HG03575 (cell line): Measurements from ENCODE around the gene DUSP15.

Experiments used
- ATAC-seq: cut with Tn5 transposase; IDR thresholded peaks from one replicate; pipeline ENCODE4 v1.9.1; 2021; ENCODE audit not compliant: unreplicated experiment, insufficient number of reproducible peaks, low FRiP score; ENCODE audit errors: extremely low read depth

DUSP15 gene

DNA sequence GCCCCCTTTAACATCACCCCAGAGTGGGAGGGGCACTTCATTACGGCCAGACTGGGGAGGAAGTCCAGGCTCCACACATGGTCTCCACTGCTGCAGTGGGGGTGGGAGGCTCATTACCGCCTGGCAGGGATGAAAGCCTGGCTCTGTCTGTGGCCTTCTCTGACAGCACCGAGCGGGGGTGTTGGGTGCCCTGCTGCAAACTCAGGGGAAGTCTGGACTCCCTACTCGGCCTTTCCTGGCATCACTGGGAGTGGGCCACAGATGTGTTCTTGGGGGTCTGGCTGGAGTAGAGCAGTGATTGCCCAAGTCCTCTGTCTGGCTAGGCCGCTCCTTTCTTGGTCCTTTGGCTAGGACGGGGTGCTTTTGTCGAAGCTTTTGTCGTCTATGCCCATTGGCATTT is 27.2 kb upstream of the DUSP15 start:
- ATAC-seq, result no peak

DNA sequence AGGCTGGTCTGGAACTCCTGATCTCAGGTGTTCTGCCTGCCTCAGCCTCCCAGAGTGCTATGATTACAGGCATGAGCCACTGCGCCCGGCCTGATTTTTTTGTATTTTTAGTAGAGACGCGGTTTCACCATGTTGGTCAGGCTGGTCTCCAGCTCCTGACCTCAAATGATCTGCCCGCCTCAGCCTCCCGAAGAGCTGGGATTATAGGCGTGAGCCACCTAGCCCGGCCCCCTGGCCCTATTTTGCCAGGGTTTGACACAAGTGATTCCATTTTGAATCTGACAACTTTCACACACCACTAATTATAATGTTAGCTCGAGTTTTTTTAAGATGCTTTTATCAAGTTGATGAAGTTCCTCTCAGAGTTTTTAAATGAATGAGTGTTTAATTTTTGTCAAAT is 25.7 kb upstream of the DUSP15 start:
- ATAC-seq, result no peak

DNA sequence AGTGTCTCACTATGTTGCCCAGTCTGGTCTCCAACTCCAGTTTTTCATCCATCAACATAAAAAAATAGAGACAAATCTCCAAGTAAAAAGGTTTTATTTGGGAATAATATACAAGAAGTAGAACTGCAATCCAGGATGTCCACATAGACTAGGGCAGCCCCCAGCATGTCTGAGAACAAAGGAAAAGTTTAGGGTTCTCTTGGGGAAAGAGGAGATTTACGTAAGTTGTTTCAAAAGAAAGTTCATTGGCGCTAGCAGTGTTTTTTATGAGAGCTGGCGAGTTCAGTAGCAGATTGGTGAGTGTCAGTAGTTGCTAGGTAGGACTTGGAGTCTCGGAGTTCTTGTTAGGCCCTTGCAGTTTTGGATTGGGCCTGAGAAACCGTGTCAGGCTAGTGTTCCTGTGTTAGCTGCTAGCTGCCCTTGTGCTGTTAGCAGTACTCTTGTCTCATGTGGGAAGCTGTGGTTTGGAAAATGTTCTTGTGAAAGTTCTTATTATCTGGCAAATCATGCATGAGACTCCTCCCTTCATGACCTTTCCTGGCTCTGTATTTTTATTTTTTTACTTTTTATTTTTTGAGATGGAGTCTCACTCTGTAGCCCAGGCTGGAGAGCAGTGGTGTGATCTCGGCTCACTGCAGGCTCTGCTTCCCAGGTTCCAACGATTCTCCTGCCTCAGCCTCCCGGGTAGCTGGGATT is 24.8 kb upstream of the DUSP15 start:
- peak; percentile 84 for ATAC-seq

DNA sequence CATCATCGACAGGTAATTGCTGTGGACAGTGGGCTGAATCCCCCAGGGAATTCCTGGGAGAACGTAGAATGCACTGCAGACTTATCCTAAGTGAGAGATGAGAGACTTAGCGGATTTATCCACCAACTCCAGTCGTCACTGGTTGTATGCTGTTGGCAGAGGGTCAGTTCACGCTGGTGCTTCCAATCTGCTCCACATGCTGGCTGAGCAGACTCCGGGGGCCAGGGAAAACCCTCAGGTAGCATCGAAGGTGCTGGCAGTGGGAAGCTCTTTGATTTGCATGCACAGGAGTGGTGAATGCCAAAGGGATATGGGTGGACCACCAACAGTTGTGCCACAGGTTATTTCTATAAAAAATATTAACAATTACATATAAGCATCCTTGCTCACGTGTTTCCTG is 20.3 kb upstream of the DUSP15 start:
- no peak for ATAC-seq

DNA sequence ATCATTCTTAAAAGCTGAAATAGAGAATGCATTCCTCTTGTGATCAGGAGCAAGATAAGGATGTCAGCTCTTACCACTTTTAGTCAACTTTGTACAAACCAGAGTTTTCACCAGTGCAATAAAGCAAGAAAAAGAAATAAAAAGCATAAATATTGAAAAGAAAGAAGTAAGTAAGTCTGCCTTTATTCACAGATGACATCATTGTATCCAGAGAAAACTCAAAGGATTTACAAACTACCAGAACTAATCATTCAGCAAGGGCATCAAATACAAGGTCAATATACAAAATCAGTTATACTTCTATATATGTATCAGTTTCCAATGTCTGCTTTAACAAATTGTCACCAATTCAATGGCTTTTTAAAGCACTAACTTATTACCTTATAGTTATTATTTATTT is 13.5 kb upstream of the DUSP15 start:
- no peak for ATAC-seq

DNA sequence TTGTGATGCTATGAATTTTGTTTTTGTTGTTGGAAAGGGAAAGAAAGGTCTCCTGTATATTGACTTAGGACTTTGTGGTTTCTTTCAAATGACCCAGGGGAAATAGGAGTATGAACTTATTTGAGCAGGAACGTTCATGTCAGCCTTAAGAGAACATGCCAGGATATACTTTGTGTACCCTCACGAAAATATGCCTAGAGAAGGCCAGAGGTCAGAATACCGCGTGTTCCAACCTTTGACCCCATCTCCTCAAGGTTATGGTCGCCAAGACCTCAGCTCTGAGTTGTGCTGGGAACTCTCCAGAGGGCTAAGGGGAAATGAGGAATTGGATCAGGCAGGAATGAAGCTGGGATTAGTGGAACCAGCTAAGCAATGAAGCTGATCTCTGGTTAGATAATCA is 11.6 kb upstream of the DUSP15 start:
- no peak for ATAC-seq

DNA sequence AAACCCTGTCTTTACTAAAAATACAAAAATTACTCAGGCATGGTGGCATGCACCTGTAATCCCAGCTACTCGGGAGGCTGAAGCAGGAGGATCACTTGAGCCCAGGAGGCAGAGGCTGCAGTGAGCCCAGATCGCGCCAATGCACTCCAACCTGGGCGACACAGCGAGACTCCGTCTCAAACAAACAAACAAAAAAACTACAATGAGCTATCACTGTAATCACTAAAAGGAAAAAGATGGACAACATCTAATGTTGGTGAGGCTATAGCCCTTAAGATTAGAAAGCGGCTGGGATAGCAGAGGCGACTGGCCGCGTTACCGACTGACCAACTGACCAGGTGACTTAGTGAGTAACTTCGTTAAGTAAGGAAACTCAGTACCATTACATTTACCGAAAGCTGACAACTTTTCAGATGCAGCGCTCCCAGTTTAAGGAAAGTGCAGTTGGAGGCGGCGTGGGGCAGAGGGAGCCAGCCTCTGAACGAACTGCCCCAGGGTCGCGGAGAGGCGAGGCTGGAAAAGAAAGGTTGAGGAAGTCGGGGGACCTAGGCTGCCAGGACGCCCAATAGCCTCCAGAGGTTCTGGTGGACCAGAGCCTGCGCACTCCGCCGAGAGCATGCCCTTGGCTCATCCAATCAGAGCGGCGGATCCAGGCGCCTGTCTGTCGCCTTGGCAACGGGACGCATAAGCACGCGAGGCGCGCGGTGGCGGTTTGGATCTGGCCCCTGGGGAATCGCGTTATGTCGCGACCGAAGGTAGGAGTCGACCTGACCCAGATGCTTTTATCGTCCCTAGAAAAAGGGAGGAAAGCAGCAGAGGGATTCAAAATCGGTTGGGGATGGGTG is 9.0 kb upstream of the DUSP15 start:
- no peak for ATAC-seq

DNA sequence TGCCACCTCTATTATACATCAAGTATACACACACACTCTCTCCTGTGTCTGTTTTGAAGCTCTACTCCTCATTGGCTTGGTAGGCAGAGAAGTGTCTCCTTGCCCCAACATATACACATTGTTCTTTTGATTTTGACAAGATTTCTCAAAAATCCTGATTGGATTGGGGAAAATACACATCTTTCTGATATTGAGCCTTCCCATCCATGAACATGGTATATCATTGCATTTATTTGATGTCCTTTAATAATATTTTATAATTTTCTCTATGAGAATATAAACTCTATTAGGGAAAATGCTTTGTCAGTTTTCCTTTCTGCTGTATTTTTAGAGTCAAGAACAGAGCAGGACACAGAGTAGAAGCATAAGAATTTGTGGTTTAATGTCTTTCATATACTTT is 7.4 kb upstream of the DUSP15 start:
- no peak for ATAC-seq

DNA sequence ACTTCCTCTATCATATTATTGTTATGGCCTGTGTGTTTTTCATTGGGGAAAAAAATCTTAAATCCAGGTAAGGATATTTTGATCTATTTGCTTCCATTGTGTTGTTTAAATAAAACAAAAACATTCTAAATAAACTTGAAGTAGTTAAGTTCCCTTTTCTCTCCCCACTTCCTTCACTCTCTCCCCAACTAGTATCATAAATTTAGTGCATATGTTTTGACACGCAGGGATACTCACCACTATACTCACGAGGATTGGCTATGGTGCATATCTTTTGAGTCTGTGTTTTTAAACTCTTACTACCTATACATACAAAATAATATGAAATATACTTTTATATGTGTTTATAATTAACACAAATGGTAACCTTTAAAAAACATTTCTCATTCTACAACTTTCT is 5.3 kb upstream of the DUSP15 start:
- ATAC-seq, result no peak

DNA sequence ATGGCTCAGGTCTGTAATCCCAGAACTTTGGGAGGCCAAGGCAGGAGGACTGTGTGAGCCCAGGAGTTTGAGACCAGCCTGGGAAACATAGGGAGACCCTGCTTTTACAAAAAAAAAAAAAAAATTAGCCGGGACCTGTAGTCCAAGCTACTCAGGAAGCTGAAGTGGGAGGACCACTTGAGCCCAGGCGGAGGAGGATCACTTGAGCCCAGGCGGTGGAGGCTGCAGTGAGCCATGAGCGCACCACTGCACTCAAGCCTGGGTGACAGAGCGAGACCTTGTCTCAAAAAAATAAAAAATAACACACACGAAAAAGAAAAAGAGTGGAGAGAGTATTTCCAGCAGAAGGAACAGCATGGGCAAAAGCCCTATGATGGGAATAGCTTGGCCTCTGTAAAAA is 2.1 kb upstream of the DUSP15 start:
- no peak for ATAC-seq

DNA sequence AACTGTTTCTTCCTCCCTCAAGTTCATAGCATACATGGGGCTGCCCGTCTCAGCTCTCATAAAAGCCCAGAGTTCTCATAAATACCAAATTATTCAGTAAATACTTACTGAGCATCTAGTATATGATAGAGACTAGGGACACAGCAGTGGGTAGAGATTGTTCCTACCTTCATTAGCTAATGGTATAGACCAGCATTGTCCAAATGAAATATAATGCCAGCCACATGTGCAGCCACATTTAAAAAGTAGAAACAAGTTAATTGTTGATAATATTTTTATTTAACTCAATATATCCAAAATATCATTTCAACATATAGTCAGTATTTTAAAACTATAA is 1.3 kb upstream of the DUSP15 start:
- ATAC-seq, result no peak

DNA sequence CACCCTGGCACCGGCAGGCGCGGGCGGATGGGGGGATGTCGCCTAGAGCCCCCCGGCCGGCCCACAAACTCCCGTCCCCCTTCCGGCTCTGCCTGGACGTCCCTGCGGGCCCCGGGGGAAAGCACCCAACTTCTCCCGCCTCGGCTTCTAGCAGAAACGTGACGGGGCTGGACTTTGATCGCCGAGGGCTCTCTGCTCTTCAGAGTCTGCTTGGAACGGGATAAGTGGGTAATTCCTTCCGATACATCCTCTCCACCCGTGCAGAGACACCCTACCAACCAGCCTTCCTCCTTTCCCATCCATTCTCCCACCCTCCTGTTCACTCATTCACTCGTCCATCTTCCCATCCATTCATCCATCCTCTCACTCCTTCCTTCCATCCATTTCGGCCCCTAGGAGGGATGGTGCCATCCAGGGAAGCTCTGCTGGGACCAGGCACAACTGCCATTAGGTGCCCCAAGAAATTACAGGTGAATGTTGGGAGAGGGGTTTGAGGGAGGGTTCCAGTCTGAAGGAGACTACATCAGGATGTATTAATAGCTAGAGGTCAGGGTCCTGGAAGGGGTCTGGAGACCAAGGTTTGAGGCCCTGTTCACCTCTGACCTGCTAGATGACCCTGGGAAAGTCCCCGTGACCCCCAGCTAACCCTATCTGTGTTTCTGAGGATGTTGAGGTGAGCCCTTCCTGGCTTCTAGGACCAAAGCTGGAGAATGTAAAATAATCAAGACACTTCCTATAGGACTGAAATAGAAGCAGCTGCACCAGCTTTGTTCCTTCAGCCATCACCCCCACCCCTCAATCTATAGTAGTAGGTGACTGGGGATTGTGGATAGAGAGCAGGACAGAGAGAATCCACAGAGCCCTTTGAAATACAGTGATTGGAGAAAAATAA is 645 bp upstream of the DUSP15 start:
- ATAC-seq, result no peak

DNA sequence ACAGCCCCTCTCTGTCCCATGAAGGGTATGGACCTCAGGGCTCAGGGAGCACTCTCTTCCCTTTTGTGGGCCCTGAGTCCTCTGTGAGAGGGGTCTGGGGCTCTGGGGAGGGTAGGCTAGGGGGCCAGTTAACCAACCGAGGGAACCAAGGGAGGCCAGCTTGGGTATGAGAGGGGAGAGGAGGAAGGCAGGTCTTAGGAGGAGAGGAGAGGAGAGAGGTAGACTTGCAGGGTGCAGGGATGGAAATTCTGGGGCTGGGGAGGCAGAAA is 720 bp downstream of the DUSP15 start:
- ATAC-seq, result no peak

DNA sequence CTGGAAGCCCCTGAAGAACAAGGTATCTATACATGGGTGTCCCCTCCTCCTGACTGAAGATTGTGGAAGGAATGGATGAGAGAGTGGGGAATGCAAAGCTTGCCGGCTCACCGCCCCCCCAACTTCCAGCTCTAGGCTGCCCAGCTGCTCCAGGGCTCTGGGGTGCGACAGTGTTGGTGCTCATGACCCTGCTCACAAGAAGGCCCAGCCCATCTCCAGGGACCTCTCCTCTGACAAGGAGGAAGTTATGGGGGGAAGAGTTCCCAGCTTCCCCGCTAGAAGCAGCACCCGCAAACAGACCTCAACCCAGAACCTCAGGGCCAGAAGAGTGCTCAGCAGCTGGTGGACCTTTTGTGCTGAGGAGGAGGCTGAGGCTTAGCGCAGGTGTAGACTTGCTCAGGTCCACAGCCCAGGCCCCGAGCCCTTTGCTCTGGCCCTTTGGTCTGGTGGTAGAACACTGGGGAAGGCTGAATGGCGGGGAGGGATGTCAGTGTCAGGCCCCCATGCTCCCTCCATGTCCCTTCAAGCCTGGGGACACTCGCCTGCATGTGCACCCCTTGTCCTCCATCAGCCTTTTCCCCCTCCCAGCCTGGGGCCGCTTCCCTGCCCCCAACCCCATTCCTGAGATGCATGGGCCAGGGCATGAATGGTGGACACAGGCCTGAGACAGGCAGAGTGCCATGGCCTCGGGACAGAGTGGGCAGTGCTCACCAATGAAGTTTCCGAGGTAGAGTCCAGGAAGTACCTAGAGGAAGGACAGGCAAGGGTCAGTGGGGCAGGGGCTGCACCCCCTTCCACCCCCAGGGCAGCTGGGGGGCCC is 1.3 kb downstream of the DUSP15 start:
- no peak for ATAC-seq

DNA sequence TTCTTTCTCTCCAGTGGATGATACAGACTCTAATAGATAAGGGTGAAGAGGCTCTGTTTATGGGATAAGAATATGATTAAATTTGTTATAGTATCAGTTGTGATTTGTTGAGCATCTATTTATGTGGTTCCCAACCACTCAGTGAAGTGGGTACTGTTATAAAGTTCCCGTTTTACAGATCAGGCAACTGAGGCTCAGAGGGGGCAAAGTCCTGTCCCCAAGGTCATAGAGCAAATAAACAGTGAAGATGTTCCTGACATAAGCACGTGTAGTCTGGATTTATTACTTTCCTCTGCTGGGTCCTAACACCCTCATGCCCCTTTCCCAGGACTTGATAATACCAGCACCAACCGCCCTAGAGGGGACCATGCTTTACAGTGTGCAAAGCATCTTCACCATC is 4.1 kb downstream of the DUSP15 start:
- ATAC-seq, result no peak

DNA sequence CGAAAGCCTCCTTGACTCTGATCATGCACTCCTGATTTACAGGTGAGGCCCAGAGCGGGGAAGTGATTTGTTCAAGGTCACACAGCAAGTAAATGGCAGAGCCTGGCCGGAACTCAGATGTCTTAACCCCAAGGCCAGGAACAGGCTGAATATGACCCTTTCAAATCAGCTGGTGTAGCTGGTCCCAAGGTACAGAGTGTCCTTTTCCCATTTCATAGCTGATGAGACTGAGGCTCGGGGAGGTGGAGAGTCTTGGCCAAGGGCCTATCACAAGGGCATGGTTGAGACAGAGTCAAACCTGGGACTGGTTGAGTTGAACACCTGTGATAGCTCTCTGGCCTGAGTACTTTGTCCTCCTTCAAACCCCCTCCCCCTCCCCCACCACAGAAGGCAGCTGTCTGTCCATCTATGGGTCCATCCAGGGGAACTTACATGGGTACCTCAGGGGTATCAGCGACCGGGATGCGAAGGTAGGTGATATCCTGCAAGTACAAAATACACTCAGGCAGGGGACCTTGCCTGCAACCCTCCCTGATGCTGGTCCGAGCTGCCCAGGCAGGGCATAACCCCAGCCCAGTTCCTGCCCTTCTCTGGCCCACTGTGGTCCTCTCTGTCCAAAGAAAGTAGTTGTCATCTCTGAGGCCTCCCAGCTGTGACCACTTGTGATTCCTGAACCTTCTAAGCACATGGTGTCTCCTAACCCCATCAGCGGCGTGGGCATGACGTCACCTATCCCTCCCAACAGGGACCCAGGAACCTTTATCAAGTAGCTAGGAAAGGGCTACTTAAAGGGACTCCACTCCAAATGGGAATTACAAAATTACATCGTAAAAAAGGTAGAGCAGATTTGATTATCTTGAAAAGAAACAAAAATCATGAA is 5.6 kb downstream of the DUSP15 start:
- no peak for ATAC-seq

DNA sequence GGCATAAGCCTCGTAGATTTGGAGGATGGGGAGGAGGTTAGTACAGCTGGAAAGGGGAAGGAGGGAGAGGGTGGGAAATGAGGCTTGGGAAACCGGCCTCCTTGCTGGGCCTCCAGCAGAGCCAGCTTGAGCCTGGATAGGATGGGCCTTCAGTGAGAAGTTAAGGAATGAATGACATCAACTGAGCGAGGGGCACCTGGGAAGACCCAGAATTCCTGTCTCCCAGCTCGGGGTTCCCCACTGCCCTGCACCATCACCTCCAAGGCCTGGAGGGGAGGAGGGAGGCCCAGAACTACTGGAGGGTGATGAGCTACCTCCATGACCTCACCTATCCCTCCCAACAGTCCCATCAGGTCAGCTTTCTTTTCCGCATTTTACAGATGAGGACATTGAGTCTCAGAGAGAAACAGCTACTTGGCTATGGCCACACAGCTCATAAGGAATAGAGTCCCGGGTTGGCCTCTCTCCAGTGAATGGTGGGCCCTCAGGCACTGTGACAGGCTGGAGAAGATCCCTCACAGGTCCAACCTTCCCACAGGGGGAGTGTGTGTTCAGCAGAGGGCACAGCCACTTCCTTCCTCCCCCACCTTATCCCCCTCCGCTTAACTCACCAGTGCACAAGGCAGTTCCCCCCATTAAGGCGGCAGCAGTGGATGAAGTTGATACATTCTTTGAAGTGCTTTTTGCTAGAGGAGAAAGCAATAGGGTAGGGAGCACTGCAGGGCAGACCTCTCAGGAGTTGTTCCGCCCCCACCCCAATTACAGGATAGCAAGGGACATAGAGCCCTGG is 6.8 kb downstream of the DUSP15 start:
- no peak for ATAC-seq

DNA sequence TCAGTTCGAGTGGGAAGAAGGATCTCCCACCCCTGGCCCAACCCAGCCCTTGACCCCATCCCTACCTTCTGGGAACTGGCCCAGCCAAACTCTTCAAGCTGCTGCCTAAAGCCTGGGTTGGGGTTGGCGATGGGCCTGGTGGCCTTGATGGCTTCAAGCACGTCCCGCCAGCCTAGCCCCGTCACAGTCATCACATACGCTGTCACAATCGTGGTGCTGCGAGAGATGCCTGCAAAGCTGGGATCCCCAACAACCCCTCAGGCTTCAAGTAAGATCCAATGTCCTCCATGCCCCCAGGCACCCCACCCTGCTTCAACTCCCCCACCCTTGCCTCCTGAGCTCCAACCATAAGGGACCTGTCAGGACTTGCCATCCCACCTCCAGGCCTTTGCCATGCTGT is 7.8 kb downstream of the DUSP15 start:
- ATAC-seq, result no peak
